ENCODE results near the gene PHACTR1. TPM values are rescaled to one million over a fixed set of nuclear protein-coding genes. Genes with fewer than 3 reads are reported as not detected.
"Not testable (repeated sequence)": the region's sequence is repeated elsewhere in the genome, so short reads cannot be mapped to it uniquely, and the experiment has no call there.

Gene PHACTR1
- total RNA-seq, 1 experiment from 2014 or later, result 0.21 TPM

- Mint-ChIP-seq H3K4me1 (ENCODE audit: low read depth, unreplicated experiment) (no peaks in the 10 kb centered on the region), H3K9me3 (ENCODE audit: low read depth, unreplicated experiment) (no peaks in the 10 kb centered on the region), H3K27me3 (ENCODE audit: unreplicated experiment) (peaks cover 70% of the 10 kb centered on the region), H3K4me3 (ENCODE audit: low read depth, unreplicated experiment) (no peak overlapping the region), H3K36me3 (ENCODE audit: insufficient read depth, unreplicated experiment) (no peaks in the 10 kb centered on the region), H3K27ac (ENCODE audit: unreplicated experiment) (no peak overlapping the region)
- CTCF ChIA-PET, result no interaction called here
- no peak for TF ChIP-seq CTCF (IDR thresholded peaks at IDR 0.05; ENCODE audit: unreplicated experiment)
- no TSS peak for BruUV-seq (replicated peaks)
- no peak for DNase-seq
- intact Hi-C loops (cut with micrococcal nuclease; ENCODE audit: unreplicated experiment), result no loop called here
Measured at GRCh38 chr6:12761376-12762115, 45.0 kb downstream of the PHACTR1 start.

- BruUV-seq (replicated peaks); H3K27ac Mint-ChIP-seq (ENCODE audit: unreplicated experiment); DNase-seq; H3K9me3 Mint-ChIP-seq (ENCODE audit: low read depth, unreplicated experiment); intact Hi-C loops (cut with micrococcal nuclease; ENCODE audit: unreplicated experiment); H3K4me1 Mint-ChIP-seq (ENCODE audit: low read depth, unreplicated experiment); H3K4me3 Mint-ChIP-seq (ENCODE audit: low read depth, unreplicated experiment); H3K36me3 Mint-ChIP-seq (ENCODE audit: insufficient read depth, unreplicated experiment); CTCF ChIA-PET: not testable (repeated sequence)
- H3K27me3 Mint-ChIP-seq (ENCODE audit: unreplicated experiment), result peaks cover 70% of the 10 kb centered on the region
Measured at GRCh38 chr6:12762731-12763434, 46.3 kb downstream of the PHACTR1 start.

GRCh38 chr6:12766365-12766764 lies 49.8 kb downstream of the PHACTR1 start:
- no peaks in the 10 kb centered on the region for H3K4me1 Mint-ChIP-seq (ENCODE audit: low read depth, unreplicated experiment)
- H3K27me3 Mint-ChIP-seq (ENCODE audit: unreplicated experiment), result peaks cover 83% of the 10 kb centered on the region
- no TSS peak for BruUV-seq (replicated peaks)
- no peak overlapping the region for H3K4me3 Mint-ChIP-seq (ENCODE audit: low read depth, unreplicated experiment)
- TF ChIP-seq CTCF (IDR thresholded peaks at IDR 0.05; ENCODE audit: unreplicated experiment), result no peak
- no peaks in the 10 kb centered on the region for H3K9me3 Mint-ChIP-seq (ENCODE audit: low read depth, unreplicated experiment)
- CTCF ChIA-PET, result no interaction called here
- H3K36me3 Mint-ChIP-seq (ENCODE audit: insufficient read depth, unreplicated experiment), result no peaks in the 10 kb centered on the region
- H3K27ac Mint-ChIP-seq (ENCODE audit: unreplicated experiment), result no peak overlapping the region
- intact Hi-C loops (cut with micrococcal nuclease; ENCODE audit: unreplicated experiment), result no loop called here
- no peak for DNase-seq

GRCh38 chr6:12767016-12767415 lies 50.4 kb downstream of the PHACTR1 start:
- Mint-ChIP-seq H3K4me1 (ENCODE audit: low read depth, unreplicated experiment) (no peaks in the 10 kb centered on the region), H3K27ac (ENCODE audit: unreplicated experiment) (no peak overlapping the region), H3K27me3 (ENCODE audit: unreplicated experiment) (peaks cover 83% of the 10 kb centered on the region), H3K4me3 (ENCODE audit: low read depth, unreplicated experiment) (no peak overlapping the region), H3K9me3 (ENCODE audit: low read depth, unreplicated experiment) (no peaks in the 10 kb centered on the region), H3K36me3 (ENCODE audit: insufficient read depth, unreplicated experiment) (no peaks in the 10 kb centered on the region)
- no TSS peak for BruUV-seq (replicated peaks)
- intact Hi-C loops (cut with micrococcal nuclease; ENCODE audit: unreplicated experiment), result no loop called here
- TF ChIP-seq CTCF (IDR thresholded peaks at IDR 0.05; ENCODE audit: unreplicated experiment), result no peak
- CTCF ChIA-PET, result no interaction called here
- no peak for DNase-seq

Measured in Calu3 (cell line).